HCT116 (cell line): ENCODE data around the gene ERN1.

Source experiments
- EZH2 ChIP-seq: fragments of 200-600 bp; sonication (generic); IDR thresholded peaks from 2 replicates; pipeline ENCODE4 v1.6.1; 2017; ENCODE audit warnings: antibody characterized with exemption, mixed run types
- EZH2phosphoT487 ChIP-seq: fragments of 200-600 bp; IDR thresholded peaks from 2 replicates; pipeline ENCODE4 v1.6.1; 2018; ENCODE audit warnings: antibody characterized with exemption, borderline replicate concordance
- FOSL1 ChIP-seq: IDR thresholded peaks from 2 replicates; pipeline ENCODE4 v1.6.1; 2012; ENCODE audit warnings: low read depth
- JUND ChIP-seq: IDR thresholded peaks from 2 replicates; pipeline ENCODE4 v1.6.1; 2012
- POLR2A ChIP-seq: IDR thresholded peaks from 2 replicates; pipeline ENCODE4 v1.7.0; 2011; ENCODE audit warnings: borderline replicate concordance; ENCODE audit not compliant: insufficient read depth, insufficient read length; ENCODE audit errors: extremely low read depth
- POLR2AphosphoS5 ChIP-seq: IDR thresholded peaks from 2 replicates; pipeline ENCODE4 v1.6.1; 2011; ENCODE audit warnings: mild to moderate bottlenecking, low read depth, low read length, moderate library complexity
- REST ChIP-seq: IDR thresholded peaks from 2 replicates; pipeline ENCODE4 v1.6.1; 2012; ENCODE audit warnings: low read depth
- SP1 ChIP-seq: IDR thresholded peaks from 2 replicates; pipeline ENCODE4 v1.6.1; 2012; ENCODE audit warnings: low read depth
- SRF ChIP-seq: IDR thresholded peaks from 2 replicates; pipeline ENCODE4 v1.6.1; 2012; ENCODE audit warnings: low read depth
- ZBTB33 ChIP-seq: IDR thresholded peaks from 2 replicates; pipeline ENCODE4 v1.6.1; 2011; ENCODE audit warnings: mild to moderate bottlenecking, low read length, moderate library complexity; ENCODE audit not compliant: insufficient replicate concordance; ENCODE audit errors: extremely low read depth
- ZNF274 ChIP-seq: fragments of 200-500 bp; sonication (Bioruptor generic); IDR thresholded peaks from 2 replicates; pipeline ENCODE4 v1.6.1; 2014; ENCODE audit warnings: mild to moderate bottlenecking, low read depth, low read length, inconsistent platforms
- TF ChIP-seq, protein P1 (sequence below), 3 experiments: fragments of 200-600 bp in 1 of 3; sonication (generic) in 1 of 3; IDR thresholded peaks in 2 of 3; conservative IDR thresholded peaks in 1 of 3; 2 replicates each; pipeline ENCODE4 v1.5.1; 2012 to 2017; ENCODE audit warnings: low read depth in 2 of 3, low read length in 2 of 3, antibody characterized with exemption in 1 of 3, borderline replicate concordance in 1 of 3, control low read depth in 1 of 3, mild to moderate bottlenecking in 1 of 3, mixed read lengths in 1 of 3, mixed run types in 1 of 3, moderate library complexity in 1 of 3; ENCODE audit not compliant: insufficient read depth in 1 of 3
- TF ChIP-seq, protein P2 (sequence below): IDR thresholded peaks from 2 replicates; pipeline ENCODE4 v1.6.1; 2012

GRCh38 chr17:64071111-64071510 is 58.8 kb downstream of the ERN1 start:
- TF ChIP-seq, protein P1, sequence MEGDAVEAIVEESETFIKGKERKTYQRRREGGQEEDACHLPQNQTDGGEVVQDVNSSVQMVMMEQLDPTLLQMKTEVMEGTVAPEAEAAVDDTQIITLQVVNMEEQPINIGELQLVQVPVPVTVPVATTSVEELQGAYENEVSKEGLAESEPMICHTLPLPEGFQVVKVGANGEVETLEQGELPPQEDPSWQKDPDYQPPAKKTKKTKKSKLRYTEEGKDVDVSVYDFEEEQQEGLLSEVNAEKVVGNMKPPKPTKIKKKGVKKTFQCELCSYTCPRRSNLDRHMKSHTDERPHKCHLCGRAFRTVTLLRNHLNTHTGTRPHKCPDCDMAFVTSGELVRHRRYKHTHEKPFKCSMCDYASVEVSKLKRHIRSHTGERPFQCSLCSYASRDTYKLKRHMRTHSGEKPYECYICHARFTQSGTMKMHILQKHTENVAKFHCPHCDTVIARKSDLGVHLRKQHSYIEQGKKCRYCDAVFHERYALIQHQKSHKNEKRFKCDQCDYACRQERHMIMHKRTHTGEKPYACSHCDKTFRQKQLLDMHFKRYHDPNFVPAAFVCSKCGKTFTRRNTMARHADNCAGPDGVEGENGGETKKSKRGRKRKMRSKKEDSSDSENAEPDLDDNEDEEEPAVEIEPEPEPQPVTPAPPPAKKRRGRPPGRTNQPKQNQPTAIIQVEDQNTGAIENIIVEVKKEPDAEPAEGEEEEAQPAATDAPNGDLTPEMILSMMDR (IDR thresholded peaks at IDR 0.05 in 2 of 3, conservative IDR thresholded peaks at IDR 0.05 in 1 of 3; ENCODE audit: borderline replicate concordance in 1 of 3, insufficient read depth in 1 of 3, low read depth in 2 of 3, low read length in 2 of 3), result no peak
- TF ChIP-seq REST (no peak), EZH2 (no peak), POLR2AphosphoS5 (no peak), SRF (no peak), ZNF274 (no peak), JUND (no peak), POLR2A (no peak), SP1 (no peak), EZH2phosphoT487 (no peak), ZBTB33 (no peak), FOSL1 (no peak)
- TF ChIP-seq, protein P2, sequence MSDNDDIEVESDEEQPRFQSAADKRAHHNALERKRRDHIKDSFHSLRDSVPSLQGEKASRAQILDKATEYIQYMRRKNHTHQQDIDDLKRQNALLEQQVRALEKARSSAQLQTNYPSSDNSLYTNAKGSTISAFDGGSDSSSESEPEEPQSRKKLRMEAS, result no peak
